GM12878 (cell line): Measurements from ENCODE around the gene SCNN1B. TPM values are rescaled to one million over a fixed set of nuclear protein-coding genes. Genes with fewer than 3 reads are reported as not detected.

Experiments used
- ATAC-seq: fragments of 200-7000 bp; cut with Tn5 transposase; 3 replicates; pipeline ENCODE4 v1.9.1; 2020; ENCODE audit warnings: mild to moderate bottlenecking, moderate library complexity
- BruUV-seq: library from RNA; stranded (reverse); fragments of 400-500 nt; replicated peaks from 2 replicates; lab custom pipeline; 2021; lab: Mats Ljungman, UMichigan
- CTCF ChIA-PET: fragments of 300-600 bp; sonication (Branson Sonifier 250); formaldehyde crosslinking; extraction: SDS; loops from one replicate; lab custom pipeline; 2021; ENCODE audit warnings: inconsistent platforms; lab: Yijun Ruan, JAX
- POLR2A ChIA-PET: fragments of 350-600 bp; formaldehyde crosslinking; extraction: SDS; loops from one replicate; lab custom pipeline; 2021; ENCODE audit warnings: inconsistent platforms; lab: Charles Lee
- RAD21 ChIA-PET: fragments of 300-600 bp; sonication (Branson Sonifier 250); formaldehyde crosslinking; loops from one replicate; lab custom pipeline; 2023; ENCODE audit warnings: antibody characterized with exemption; ENCODE audit not compliant: unreplicated experiment; lab: Charles Lee
- SMC1A ChIA-PET: fragments of 300-600 bp; sonication (Branson Sonifier 250); formaldehyde crosslinking; loops from one replicate; lab custom pipeline; 2023; ENCODE audit not compliant: unreplicated experiment, uncharacterized antibody; lab: Charles Lee
- DNase-seq: peaks from one replicate; pipeline ENCODE4 v3.0.0-alpha.2; 2011; ENCODE audit warnings: low read depth, low spot score
- FAIRE-seq: peaks from 3 replicates; lab custom pipeline; 2011; peaks lifted over from hg19 to GRCh38; lab: Jason Lieb, UNC
- H2AFZ ChIP-seq: 2 replicates; pipeline ENCODE4 v1.6.0; 2011; ENCODE audit warnings: low read depth, low read length, control low read depth; ENCODE audit not compliant: control insufficient read depth
- H3K27ac ChIP-seq: 2 replicates; pipeline ENCODE4 v1.5.1; 2011; ENCODE audit warnings: control low read depth; ENCODE audit not compliant: control insufficient read depth, insufficient read depth
- H3K27me3 ChIP-seq, 2 experiments: replicated peaks in 1 of 2; 2 replicates each; pipeline versions ENCODE4 v1.6.0 to v1.6.1; 2011; ENCODE audit warnings: low read length in 1 of 2; ENCODE audit not compliant: control insufficient read depth in 2 of 2, insufficient read depth in 2 of 2
- H3K36me3 ChIP-seq, 2 experiments: 2 replicates each; pipeline ENCODE4 v1.5.1; 2011; ENCODE audit warnings: low read length in 1 of 2; ENCODE audit not compliant: control insufficient read depth in 2 of 2, insufficient read depth in 2 of 2
- H3K4me1 ChIP-seq: 2 replicates; pipeline ENCODE4 v1.6.1; 2011; ENCODE audit warnings: mild to moderate bottlenecking, low read length, moderate library complexity, mixed read lengths; ENCODE audit not compliant: control insufficient read depth, insufficient read depth
- H3K4me2 ChIP-seq: 2 replicates; pipeline ENCODE4 v1.6.0; 2011; ENCODE audit warnings: control low read depth; ENCODE audit not compliant: control insufficient read depth, insufficient read depth
- H3K4me3 ChIP-seq: fragments of 200-600 bp; sonication (generic); 2 replicates; pipeline ENCODE4 v1.5.1; 2016
- H3K79me2 ChIP-seq: 2 replicates; pipeline ENCODE4 v1.6.0; 2011; ENCODE audit warnings: low read length; ENCODE audit not compliant: control insufficient read depth, insufficient read depth
- H3K9ac ChIP-seq: 2 replicates; pipeline ENCODE4 v1.8.0; 2011; ENCODE audit warnings: low read length, control low read depth, mixed read lengths; ENCODE audit not compliant: control insufficient read depth, insufficient read depth
- H3K9me3 ChIP-seq: replicated peaks from 3 replicates; pipeline ENCODE4 v1.5.1; 2011; ENCODE audit warnings: mild to moderate bottlenecking, low read length; ENCODE audit not compliant: control insufficient read depth, insufficient read depth
- H4K20me1 ChIP-seq: 2 replicates; pipeline ENCODE4 v1.6.0; 2011; ENCODE audit not compliant: control insufficient read depth, insufficient read depth
- ASH2L ChIP-seq: fragments of 300-600, 200-600 bp; sonication (generic); IDR thresholded peaks from 2 replicates; pipeline ENCODE4 v1.6.1; 2017; ENCODE audit warnings: low read depth, mild to moderate bottlenecking, borderline replicate concordance
- ETV6 ChIP-seq, 2 experiments: fragments of 450-650 bp in 1 of 2; IDR thresholded peaks in 1 of 2; conservative IDR thresholded peaks in 1 of 2; 2 replicates each; pipeline ENCODE4 v1.6.1; 2014; ENCODE audit warnings: antibody characterized with exemption in 1 of 2, borderline replicate concordance in 1 of 2, low read depth in 1 of 2, mild to moderate bottlenecking in 1 of 2, moderate library complexity in 1 of 2
- GATAD2B ChIP-seq: fragments of 450-650 bp; conservative IDR thresholded peaks from 2 replicates; pipeline ENCODE4 v1.6.1; 2017; ENCODE audit warnings: low read depth, mild to moderate bottlenecking, moderate library complexity
- HCFC1 ChIP-seq: fragments of 150-350 bp; IDR thresholded peaks from 2 replicates; pipeline ENCODE4 v1.6.1; 2014; ENCODE audit warnings: low read length
- RAD51 ChIP-seq: fragments of 450-650 bp; IDR thresholded peaks from 2 replicates; pipeline ENCODE4 v1.6.1; 2016; ENCODE audit warnings: moderate library complexity, mild to moderate bottlenecking, inconsistent platforms
- RCOR1 ChIP-seq: conservative IDR thresholded peaks from 2 replicates; pipeline ENCODE4 v1.6.1; 2012; ENCODE audit warnings: low read depth, low read length, improper control_type of control experiment
- SMAD1 ChIP-seq: fragments of 450-650 bp; IDR thresholded peaks from 2 replicates; pipeline ENCODE4 v1.6.1; 2018; ENCODE audit warnings: mild to moderate bottlenecking, low read depth; ENCODE audit not compliant: partially characterized antibody
- SPI1 ChIP-seq: IDR thresholded peaks from 2 replicates; pipeline ENCODE4 v1.6.1; 2011; ENCODE audit warnings: low read depth, mild to moderate bottlenecking, low read length, moderate library complexity, borderline replicate concordance; ENCODE audit not compliant: insufficient read depth
- SREBF2 ChIP-seq: IDR thresholded peaks from 2 replicates; pipeline ENCODE4 v1.6.1; 2012; ENCODE audit warnings: mild to moderate bottlenecking, low read length
- STAT1 ChIP-seq: fragments of 450-650 bp; conservative IDR thresholded peaks from 2 replicates; pipeline ENCODE4 v1.6.1; 2014; ENCODE audit warnings: antibody characterized with exemption, mild to moderate bottlenecking
- WGBS: methylation state at CpG from one replicate; pipeline ENCODE4 v1.1.6; 2016; ENCODE audit warnings: low lambda C conversion rate; ENCODE audit not compliant: insufficient replicate concordance, insufficient coverage; ENCODE audit errors: missing lambda C conversion rate; 5-methylcytosine and 5-hydroxymethylcytosine counted together
- in situ Hi-C: fragments of 300-500 bp; cut with MboI; formaldehyde crosslinking; loops from 9 replicates; pipeline ENCODE4 v1.14.3; 2018; ENCODE audit warnings: mixed read lengths
- intact Hi-C: fragments of 100-400 bp; cut with micrococcal nuclease; formaldehyde crosslinking; loops from one replicate; pipeline ENCODE4 v1.14.2; 2022; ENCODE audit not compliant: unreplicated experiment
- polyA plus RNA-seq, 11 experiments: library from polyadenylated mRNA; depleted of rRNA in 4 of 11; unstranded in 6 of 11; stranded (reverse) in 5 of 11; fragments of >200 nt; fragmentation: Nextera tagmentation in 4 of 11; fragmentation: Illumina TruSeq in 1 of 11; extraction: Ambion mirVana in 4 of 11; extraction: Trizol in 1 of 11; gene quantifications; 1 replicate in 1 of 11; 2 replicates in 10 of 11; pipeline versions ENCODE4 v1.2.1 to v1.2.3, GENCODE V29; 2011 to 2016; ENCODE audit warnings: inconsistent platforms in 2 of 11, missing spikeins in 2 of 11, low read depth in 1 of 11
- total RNA-seq, 4 experiments: library from RNA; depleted of rRNA in 3 of 4; stranded (reverse); fragments of >200 nt in 3 of 4; fragmentation: Illumina TruSeq in 1 of 4; extraction: Trizol in 1 of 4; gene quantifications; 2 replicates each; pipeline versions ENCODE4 v1.2.1 to v1.2.3, GENCODE V29; 2013 to 2021
- TF ChIP-seq, protein P1 (sequence below): IDR thresholded peaks from 2 replicates; pipeline ENCODE4 v1.6.1; 2011; ENCODE audit warnings: low read depth, mild to moderate bottlenecking, low read length, moderate library complexity, borderline replicate concordance; ENCODE audit errors: extremely low read depth
- TF ChIP-seq, protein P2 (sequence below): fragments of 450-650 bp; IDR thresholded peaks from 2 replicates; pipeline ENCODE4 v1.6.1; 2017; ENCODE audit warnings: mild to moderate bottlenecking
- TF ChIP-seq, protein P3 (sequence below): fragments of 450-650 bp; IDR thresholded peaks from 2 replicates; pipeline ENCODE4 v1.6.1; 2017; ENCODE audit warnings: borderline replicate concordance

SCNN1B gene
- total and polyA plus RNA-seq, 10 of the 15 experiments (the other 5 are each of a cell fraction or from before 2014, with no cell fraction given): 0.28 to 1.5 (median 0.64) TPM

DNA sequence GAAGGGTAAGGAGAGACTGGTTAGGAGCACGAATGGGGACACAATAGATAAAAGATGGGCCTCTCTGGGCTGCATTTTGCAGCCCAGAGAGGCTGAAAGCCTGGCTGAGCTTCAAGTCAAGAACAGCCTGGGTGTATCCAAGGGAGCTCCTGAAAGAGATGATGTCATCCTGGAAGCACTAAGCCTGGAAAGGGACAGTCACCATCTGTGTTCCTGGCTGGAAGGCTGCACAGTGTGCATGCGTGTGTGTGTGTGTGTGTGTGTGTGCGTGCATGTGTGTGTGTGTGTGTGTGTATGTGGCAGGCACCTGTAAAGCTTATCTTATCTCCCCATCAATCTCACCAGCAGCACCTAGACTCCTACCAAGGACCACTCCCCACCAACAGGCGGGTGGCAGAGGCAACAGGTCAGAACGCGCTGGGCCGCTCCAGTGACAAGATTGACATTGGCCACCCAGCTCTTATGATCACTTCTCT lies 106.8 kb downstream of the SCNN1B start:
- in situ Hi-C loops (no loop called here), intact Hi-C loops (no loop called here)
- POLR2A ChIA-PET: no interaction called here
- SMC1A ChIA-PET: interaction anchor here (1.1 kb wide), 1 partner anchor 27 kb away, joined by 3 read pairs; no protein-coding TSS in a partner anchor
- Histone ChIP-seq H3K79me2 (no peaks in the 10 kb centered on the region), H3K9ac (no peak overlapping the region), H3K27ac (no peak overlapping the region), H3K36me3 (peaks cover 4 to 9% of the 10 kb centered on the region in 2 experiments), H3K9me3 (no peaks in the 10 kb centered on the region), H3K27me3 (no peaks in the 10 kb centered on the region), H3K4me3 (no peak overlapping the region), H3K4me2 (no peak overlapping the region), H4K20me1 (no peaks in the 10 kb centered on the region), H2AFZ (no peak overlapping the region), H3K4me1 (no peaks in the 10 kb centered on the region)
- RAD21 ChIA-PET: interaction anchor here (1.1 kb wide), 1 partner anchor 75 kb away, joined by 3 read pairs; no protein-coding TSS in a partner anchor
- no TSS peak for BruUV-seq
- FAIRE-seq: no peak
- CTCF ChIA-PET: interaction anchor here (1.1 kb wide), 1 partner anchor 27 kb away, joined by 4 read pairs; no protein-coding TSS in a partner anchor
- TF ChIP-seq RAD51: no peak
- TF ChIP-seq, protein P1, sequence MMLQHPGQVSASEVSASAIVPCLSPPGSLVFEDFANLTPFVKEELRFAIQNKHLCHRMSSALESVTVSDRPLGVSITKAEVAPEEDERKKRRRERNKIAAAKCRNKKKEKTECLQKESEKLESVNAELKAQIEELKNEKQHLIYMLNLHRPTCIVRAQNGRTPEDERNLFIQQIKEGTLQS: no peak
- WGBS: 85% methylated on average over 7 of the region's 7 CpGs
- no peak for DNase-seq
- no peak for ATAC-seq

DNA sequence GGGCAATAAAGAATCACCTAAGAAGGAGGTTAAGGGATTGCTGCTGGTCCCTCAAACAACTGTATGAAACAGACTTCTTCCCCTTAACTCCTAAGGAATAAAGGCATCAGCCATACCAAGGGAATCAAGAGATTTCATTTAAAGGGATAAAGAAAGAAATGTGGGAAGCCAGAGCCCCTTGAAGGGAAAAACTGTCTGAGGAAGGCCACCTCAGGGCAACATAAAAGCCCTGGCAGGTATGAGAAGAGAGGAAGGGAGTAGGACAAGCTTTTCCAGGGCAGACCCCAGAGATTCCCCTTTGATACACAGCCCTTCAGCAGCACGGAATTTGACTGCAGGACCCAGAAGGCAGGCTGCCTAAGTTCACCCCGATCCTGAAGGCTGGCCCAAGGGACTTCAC lies 107.4 kb downstream of the SCNN1B start:
- ChIA-PET POLR2A (no interaction called here), RAD21 (interaction anchor here (1.1 kb wide), 1 partner anchor 75 kb away, joined by 3 read pairs; no protein-coding TSS in a partner anchor), SMC1A (interaction anchor here (1.1 kb wide), 1 partner anchor 27 kb away, joined by 3 read pairs; no protein-coding TSS in a partner anchor), CTCF (interaction anchor here (0.5 to 1.1 kb wide), 2 partner anchors 26 to 228 kb away, joined by 3 to 4 read pairs; no protein-coding TSS in a partner anchor)
- H3K9me3 ChIP-seq: no peaks in the 10 kb centered on the region
- no peak for ATAC-seq
- H2AFZ ChIP-seq: no peak overlapping the region
- WGBS: 88% methylated on average over 2 of the region's 2 CpGs
- H3K9ac ChIP-seq: no peak overlapping the region
- H3K27ac ChIP-seq: no peak overlapping the region
- no peaks in the 10 kb centered on the region for H3K4me1 ChIP-seq
- in situ Hi-C loops (no loop called here), intact Hi-C loops (no loop called here)
- peaks cover 2 to 9% of the 10 kb centered on the region in 2 experiments for H3K36me3 ChIP-seq
- no peak for DNase-seq
- no peak for FAIRE-seq
- H3K79me2 ChIP-seq: no peaks in the 10 kb centered on the region
- BruUV-seq: no TSS peak
- no peak overlapping the region for H3K4me3 ChIP-seq
- H3K27me3 ChIP-seq: no peaks in the 10 kb centered on the region
- H3K4me2 ChIP-seq: no peak overlapping the region
- H4K20me1 ChIP-seq: no peaks in the 10 kb centered on the region
- TF ChIP-seq SMAD1 (no peak), STAT1 (no peak), ASH2L (no peak), SPI1 (no peak), RCOR1 (no peak), ETV6 (conservative IDR thresholded peaks at IDR 0.05 in 1 of 2, IDR thresholded peaks at IDR 0.05 in 1 of 2; ENCODE audit: borderline replicate concordance in 1 of 2, low read depth in 1 of 2) (no peak), SREBF2 (no peak), GATAD2B (no peak), HCFC1 (no peak)
- TF ChIP-seq, protein P2, sequence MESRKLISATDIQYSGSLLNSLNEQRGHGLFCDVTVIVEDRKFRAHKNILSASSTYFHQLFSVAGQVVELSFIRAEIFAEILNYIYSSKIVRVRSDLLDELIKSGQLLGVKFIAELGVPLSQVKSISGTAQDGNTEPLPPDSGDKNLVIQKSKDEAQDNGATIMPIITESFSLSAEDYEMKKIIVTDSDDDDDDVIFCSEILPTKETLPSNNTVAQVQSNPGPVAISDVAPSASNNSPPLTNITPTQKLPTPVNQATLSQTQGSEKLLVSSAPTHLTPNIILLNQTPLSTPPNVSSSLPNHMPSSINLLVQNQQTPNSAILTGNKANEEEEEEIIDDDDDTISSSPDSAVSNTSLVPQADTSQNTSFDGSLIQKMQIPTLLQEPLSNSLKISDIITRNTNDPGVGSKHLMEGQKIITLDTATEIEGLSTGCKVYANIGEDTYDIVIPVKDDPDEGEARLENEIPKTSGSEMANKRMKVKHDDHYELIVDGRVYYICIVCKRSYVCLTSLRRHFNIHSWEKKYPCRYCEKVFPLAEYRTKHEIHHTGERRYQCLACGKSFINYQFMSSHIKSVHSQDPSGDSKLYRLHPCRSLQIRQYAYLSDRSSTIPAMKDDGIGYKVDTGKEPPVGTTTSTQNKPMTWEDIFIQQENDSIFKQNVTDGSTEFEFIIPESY: no peak
- TF ChIP-seq, protein P3, sequence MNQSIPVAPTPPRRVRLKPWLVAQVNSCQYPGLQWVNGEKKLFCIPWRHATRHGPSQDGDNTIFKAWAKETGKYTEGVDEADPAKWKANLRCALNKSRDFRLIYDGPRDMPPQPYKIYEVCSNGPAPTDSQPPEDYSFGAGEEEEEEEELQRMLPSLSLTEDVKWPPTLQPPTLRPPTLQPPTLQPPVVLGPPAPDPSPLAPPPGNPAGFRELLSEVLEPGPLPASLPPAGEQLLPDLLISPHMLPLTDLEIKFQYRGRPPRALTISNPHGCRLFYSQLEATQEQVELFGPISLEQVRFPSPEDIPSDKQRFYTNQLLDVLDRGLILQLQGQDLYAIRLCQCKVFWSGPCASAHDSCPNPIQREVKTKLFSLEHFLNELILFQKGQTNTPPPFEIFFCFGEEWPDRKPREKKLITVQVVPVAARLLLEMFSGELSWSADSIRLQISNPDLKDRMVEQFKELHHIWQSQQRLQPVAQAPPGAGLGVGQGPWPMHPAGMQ: no peak
